ENCODE data around the gene MAGEA3.
"Not testable (repeated sequence)": the region's sequence is repeated elsewhere in the genome, so short reads cannot be mapped to it uniquely, and the experiment has no call there.

Gene MAGEA3

GRCh38 chrX:152735860-152736511 is 37.4 kb downstream of the MAGEA3 start:
- DNase-seq = no peak

GRCh38 chrX:152736528-152736927 is 37.9 kb downstream of the MAGEA3 start:
- DNase-seq = not testable (repeated sequence)

- DNase-seq = no peak
Observed at GRCh38 chrX:152738560-152738959, 40.0 kb downstream of the MAGEA3 start.

Data from right kidney (tissue), 1 donor.